ENCODE data around the gene IER5L. TPM values are rescaled to one million over a fixed set of nuclear protein-coding genes. Genes with fewer than 3 reads are reported as not detected.

The IER5L gene
- total and polyA plus RNA-seq, 2 experiments from 2014 or later, result 4.3 to 81.7 TPM

GRCh38 chr9:129154866-129155477, 23.1 kb downstream of the IER5L start:
- in situ Hi-C loops (cut with MboI), result no loop called here
- H3K9ac ChIP-seq, result no peak overlapping the region
- 91% methylated on average over 16 of the region's 16 CpGs for WGBS, 2 experiments (ENCODE audit: low coverage in 1 of 2, low lambda C conversion rate in 2 of 2, missing lambda C conversion rate in 2 of 2)
- no peaks in the 10 kb centered on the region for H3K9me2 ChIP-seq (ENCODE audit: insufficient read depth)
- no peak overlapping the region for H2AFZ ChIP-seq
- no peaks in the 10 kb centered on the region for H4K20me1 ChIP-seq (ENCODE audit: insufficient read depth)
- H3K4me3 ChIP-seq, result no peak overlapping the region
- H3K4me1 ChIP-seq (ENCODE audit: insufficient read depth), result no peaks in the 10 kb centered on the region
- no peaks in the 10 kb centered on the region for H3K36me3 ChIP-seq (ENCODE audit: low read depth)
- no peaks in the 10 kb centered on the region for H3F3A ChIP-seq (ENCODE audit: insufficient read depth)
- no peak overlapping the region for H3K27ac ChIP-seq
- H3K79me2 ChIP-seq (ENCODE audit: insufficient read depth), result no peaks in the 10 kb centered on the region; the same call in 1 of the 2 replicates
- no peak overlapping the region for H3K4me2 ChIP-seq (ENCODE audit: unreplicated experiment)
- H3K9me3 ChIP-seq (ENCODE audit: low read depth), result no peaks in the 10 kb centered on the region
- no peaks in the 10 kb centered on the region for H3K27me3 ChIP-seq (replicated peaks; ENCODE audit: insufficient read depth)
- TF ChIP-seq EZH2 (IDR thresholded peaks at IDR 0.05; ENCODE audit: insufficient read depth, poor library complexity, severe bottlenecking) (no peak), EZH2phosphoT487 (IDR thresholded peaks at IDR 0.05; ENCODE audit: insufficient read depth, low read depth) (no peak)
- no peak for DNase-seq

GRCh38 chr9:129151469-129151868, 26.6 kb downstream of the IER5L start:
- 89 to 96% methylated on average over 13 to 15 of the region's 15 CpGs for WGBS, 2 experiments (ENCODE audit: low coverage in 1 of 2, low lambda C conversion rate in 2 of 2, missing lambda C conversion rate in 2 of 2)
- Histone ChIP-seq H3K9ac (no peak overlapping the region), H3K4me3 (no peak overlapping the region), H4K20me1 (ENCODE audit: insufficient read depth) (no peaks in the 10 kb centered on the region), H3K4me1 (ENCODE audit: insufficient read depth) (peaks cover 8% of the 10 kb centered on the region), H3K36me3 (ENCODE audit: low read depth) (no peaks in the 10 kb centered on the region), H2AFZ (no peak overlapping the region), H3F3A (ENCODE audit: insufficient read depth) (no peaks in the 10 kb centered on the region), H3K79me2 (ENCODE audit: insufficient read depth) (no peaks in the 10 kb centered on the region; the same call in 1 of the 2 replicates), H3K27ac (no peak overlapping the region), H3K27me3 (replicated peaks; ENCODE audit: insufficient read depth) (no peaks in the 10 kb centered on the region), H3K9me3 (ENCODE audit: low read depth) (no peaks in the 10 kb centered on the region), H3K9me2 (ENCODE audit: insufficient read depth) (no peaks in the 10 kb centered on the region), H3K4me2 (ENCODE audit: unreplicated experiment) (no peak overlapping the region)
- TF ChIP-seq EZH2phosphoT487 (IDR thresholded peaks at IDR 0.05; ENCODE audit: insufficient read depth, low read depth), result no peak
- no peak for TF ChIP-seq EZH2 (IDR thresholded peaks at IDR 0.05; ENCODE audit: insufficient read depth, poor library complexity, severe bottlenecking)
- no peak for DNase-seq
- in situ Hi-C loops (cut with MboI), result no loop called here

- Histone ChIP-seq H3K9ac (no peak overlapping the region), H3K79me2 (ENCODE audit: insufficient read depth) (no peaks in the 10 kb centered on the region; the same call in 1 of the 2 replicates), H3K9me3 (ENCODE audit: low read depth) (no peaks in the 10 kb centered on the region), H2AFZ (no peak overlapping the region), H3K4me2 (ENCODE audit: unreplicated experiment) (no peak overlapping the region), H4K20me1 (ENCODE audit: insufficient read depth) (no peaks in the 10 kb centered on the region), H3K4me1 (ENCODE audit: insufficient read depth) (peaks cover 16% of the 10 kb centered on the region), H3K4me3 (no peak overlapping the region), H3K36me3 (ENCODE audit: low read depth) (no peaks in the 10 kb centered on the region), H3F3A (ENCODE audit: insufficient read depth) (no peaks in the 10 kb centered on the region), H3K27me3 (replicated peaks; ENCODE audit: insufficient read depth) (no peaks in the 10 kb centered on the region), H3K27ac (no peak overlapping the region), H3K9me2 (ENCODE audit: insufficient read depth) (no peaks in the 10 kb centered on the region)
- 88 to 91% methylated on average over 18 of the region's 18 CpGs for WGBS, 2 experiments (ENCODE audit: low coverage in 1 of 2, low lambda C conversion rate in 2 of 2, missing lambda C conversion rate in 2 of 2)
- no peak for TF ChIP-seq EZH2 (IDR thresholded peaks at IDR 0.05; ENCODE audit: insufficient read depth, poor library complexity, severe bottlenecking)
- TF ChIP-seq EZH2phosphoT487 (IDR thresholded peaks at IDR 0.05; ENCODE audit: insufficient read depth, low read depth), result no peak
- in situ Hi-C loops (cut with MboI), result no loop called here
- no peak for DNase-seq
These were observed 27.3 kb downstream of the IER5L start for GRCh38 chr9:129150672-129151211.

GRCh38 chr9:129150122-129150521, 27.9 kb downstream of the IER5L start:
- no peaks in the 10 kb centered on the region for H3K27me3 ChIP-seq (replicated peaks; ENCODE audit: insufficient read depth)
- H3K79me2 ChIP-seq (ENCODE audit: insufficient read depth), result no peaks in the 10 kb centered on the region; the same call in 1 of the 2 replicates
- H3K9ac ChIP-seq, result no peak overlapping the region
- no peak overlapping the region for H3K4me3 ChIP-seq
- no peak overlapping the region for H3K4me2 ChIP-seq (ENCODE audit: unreplicated experiment)
- H3K36me3 ChIP-seq (ENCODE audit: low read depth), result no peaks in the 10 kb centered on the region
- H3K4me1 ChIP-seq (ENCODE audit: insufficient read depth), result peaks cover 22% of the 10 kb centered on the region
- no peak overlapping the region for H3K27ac ChIP-seq
- no peaks in the 10 kb centered on the region for H4K20me1 ChIP-seq (ENCODE audit: insufficient read depth)
- no peak for TF ChIP-seq EZH2phosphoT487 (IDR thresholded peaks at IDR 0.05; ENCODE audit: insufficient read depth, low read depth)
- TF ChIP-seq EZH2 (IDR thresholded peaks at IDR 0.05; ENCODE audit: insufficient read depth, poor library complexity, severe bottlenecking), result no peak
- H2AFZ ChIP-seq, result no peak overlapping the region
- no peaks in the 10 kb centered on the region for H3K9me3 ChIP-seq (ENCODE audit: low read depth)
- no peak for DNase-seq
- in situ Hi-C loops (cut with MboI), result no loop called here
- no peaks in the 10 kb centered on the region for H3F3A ChIP-seq (ENCODE audit: insufficient read depth)
- 80 to 91% methylated on average over 10 of the region's 10 CpGs for WGBS, 2 experiments (ENCODE audit: low coverage in 1 of 2, low lambda C conversion rate in 2 of 2, missing lambda C conversion rate in 2 of 2)
- no peaks in the 10 kb centered on the region for H3K9me2 ChIP-seq (ENCODE audit: insufficient read depth)

All from GM23248 (cell line).